Esophagus squamous epithelium (tissue), 4 donors: ENCODE results near the gene ANK3.

ENCODE experiments used
- CTCF ChIP-seq, 6 experiments: fragments of 450-650 bp in 4 of 6; fragments of 200-600 bp in 2 of 6; sonication (generic) in 2 of 6; IDR thresholded peaks; one replicate each; pipeline ENCODE4 v1.5.1; 2016 to 2019; ENCODE audit warnings: antibody characterized with exemption in 6 of 6, mild to moderate bottlenecking in 4 of 6, moderate library complexity in 4 of 6
- POLR2A ChIP-seq, 4 donors: fragments of 450-650 bp; IDR thresholded peaks; one replicate each; pipeline ENCODE4 v1.6.1; 2017; ENCODE audit warnings: antibody characterized with exemption in 4 of 4, mild to moderate bottlenecking in 4 of 4, moderate library complexity in 3 of 4

GRCh38 chr10:60422809-60423208, 33.1 kb upstream of the ANK3 start:
- no peak for TF ChIP-seq CTCF (IDR thresholded peaks at IDR 0.05)
- TF ChIP-seq POLR2A (IDR thresholded peaks at IDR 0.05): no peak
